ENCODE data around the gene GHR.

- TF ChIP-seq, protein P1, sequence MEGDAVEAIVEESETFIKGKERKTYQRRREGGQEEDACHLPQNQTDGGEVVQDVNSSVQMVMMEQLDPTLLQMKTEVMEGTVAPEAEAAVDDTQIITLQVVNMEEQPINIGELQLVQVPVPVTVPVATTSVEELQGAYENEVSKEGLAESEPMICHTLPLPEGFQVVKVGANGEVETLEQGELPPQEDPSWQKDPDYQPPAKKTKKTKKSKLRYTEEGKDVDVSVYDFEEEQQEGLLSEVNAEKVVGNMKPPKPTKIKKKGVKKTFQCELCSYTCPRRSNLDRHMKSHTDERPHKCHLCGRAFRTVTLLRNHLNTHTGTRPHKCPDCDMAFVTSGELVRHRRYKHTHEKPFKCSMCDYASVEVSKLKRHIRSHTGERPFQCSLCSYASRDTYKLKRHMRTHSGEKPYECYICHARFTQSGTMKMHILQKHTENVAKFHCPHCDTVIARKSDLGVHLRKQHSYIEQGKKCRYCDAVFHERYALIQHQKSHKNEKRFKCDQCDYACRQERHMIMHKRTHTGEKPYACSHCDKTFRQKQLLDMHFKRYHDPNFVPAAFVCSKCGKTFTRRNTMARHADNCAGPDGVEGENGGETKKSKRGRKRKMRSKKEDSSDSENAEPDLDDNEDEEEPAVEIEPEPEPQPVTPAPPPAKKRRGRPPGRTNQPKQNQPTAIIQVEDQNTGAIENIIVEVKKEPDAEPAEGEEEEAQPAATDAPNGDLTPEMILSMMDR (conservative IDR thresholded peaks at IDR 0.05; ENCODE audit: low read depth, low read length) = no peak
- TF ChIP-seq EZH2 (IDR thresholded peaks at IDR 0.05; ENCODE audit: borderline replicate concordance, low read depth, low read length, poor library complexity, severe bottlenecking) = no peak
Observed at GRCh38 chr5:42494414-42494813, 71.2 kb downstream of the GHR start.
